ENCODE measurements around the gene ZNF581.

Gene ZNF581

GRCh38 chr19:55653651-55654322 is 10.3 kb downstream of the ZNF581 start:
- H3K4me3 ChIP-seq (replicated peaks; ENCODE audit: low read depth, low read length) = peak overlapping the region; percentile 75
- peak; percentile 96 for DNase-seq (ENCODE audit: extremely low read depth, low read depth)
- TF ChIP-seq, protein P1, sequence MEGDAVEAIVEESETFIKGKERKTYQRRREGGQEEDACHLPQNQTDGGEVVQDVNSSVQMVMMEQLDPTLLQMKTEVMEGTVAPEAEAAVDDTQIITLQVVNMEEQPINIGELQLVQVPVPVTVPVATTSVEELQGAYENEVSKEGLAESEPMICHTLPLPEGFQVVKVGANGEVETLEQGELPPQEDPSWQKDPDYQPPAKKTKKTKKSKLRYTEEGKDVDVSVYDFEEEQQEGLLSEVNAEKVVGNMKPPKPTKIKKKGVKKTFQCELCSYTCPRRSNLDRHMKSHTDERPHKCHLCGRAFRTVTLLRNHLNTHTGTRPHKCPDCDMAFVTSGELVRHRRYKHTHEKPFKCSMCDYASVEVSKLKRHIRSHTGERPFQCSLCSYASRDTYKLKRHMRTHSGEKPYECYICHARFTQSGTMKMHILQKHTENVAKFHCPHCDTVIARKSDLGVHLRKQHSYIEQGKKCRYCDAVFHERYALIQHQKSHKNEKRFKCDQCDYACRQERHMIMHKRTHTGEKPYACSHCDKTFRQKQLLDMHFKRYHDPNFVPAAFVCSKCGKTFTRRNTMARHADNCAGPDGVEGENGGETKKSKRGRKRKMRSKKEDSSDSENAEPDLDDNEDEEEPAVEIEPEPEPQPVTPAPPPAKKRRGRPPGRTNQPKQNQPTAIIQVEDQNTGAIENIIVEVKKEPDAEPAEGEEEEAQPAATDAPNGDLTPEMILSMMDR (IDR thresholded peaks at IDR 0.05; ENCODE audit: low read depth, low read length, missing control alignments) = peak; percentile 100

DNA sequence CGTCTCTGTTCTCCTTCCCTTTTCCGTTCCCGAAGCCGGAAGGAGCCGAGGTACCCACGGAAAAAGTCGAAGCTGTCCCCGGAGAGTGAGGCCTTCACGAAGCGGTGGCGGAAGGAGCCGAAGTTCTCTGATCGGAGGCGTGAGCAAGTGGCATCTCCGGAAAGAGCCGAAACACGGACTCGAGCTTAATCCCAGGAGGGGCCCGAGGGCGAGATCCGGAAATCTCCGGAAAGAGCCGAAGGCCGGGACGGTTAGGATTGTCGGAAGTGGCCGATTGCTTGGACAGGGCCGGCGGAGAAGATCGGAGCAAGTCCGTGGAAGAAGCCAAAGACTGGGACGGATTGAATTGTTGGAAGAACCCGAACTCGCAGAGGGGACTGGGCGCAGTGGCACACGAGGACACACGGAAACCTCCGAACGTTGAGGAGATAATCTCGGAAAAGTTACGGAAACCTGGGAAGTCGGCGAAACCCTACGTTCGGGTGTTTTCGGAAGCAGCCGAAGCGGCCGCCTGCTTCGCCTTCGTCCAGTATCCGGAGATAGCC is 10.9 kb downstream of the ZNF581 start:
- peak overlapping the region; percentile 75 for H3K4me3 ChIP-seq (replicated peaks; ENCODE audit: low read depth, low read length)
- peak; percentile 99 for DNase-seq (ENCODE audit: extremely low read depth, low read depth)
- TF ChIP-seq, protein P1 (IDR thresholded peaks at IDR 0.05; ENCODE audit: low read depth, low read length, missing control alignments) = no peak

DNA sequence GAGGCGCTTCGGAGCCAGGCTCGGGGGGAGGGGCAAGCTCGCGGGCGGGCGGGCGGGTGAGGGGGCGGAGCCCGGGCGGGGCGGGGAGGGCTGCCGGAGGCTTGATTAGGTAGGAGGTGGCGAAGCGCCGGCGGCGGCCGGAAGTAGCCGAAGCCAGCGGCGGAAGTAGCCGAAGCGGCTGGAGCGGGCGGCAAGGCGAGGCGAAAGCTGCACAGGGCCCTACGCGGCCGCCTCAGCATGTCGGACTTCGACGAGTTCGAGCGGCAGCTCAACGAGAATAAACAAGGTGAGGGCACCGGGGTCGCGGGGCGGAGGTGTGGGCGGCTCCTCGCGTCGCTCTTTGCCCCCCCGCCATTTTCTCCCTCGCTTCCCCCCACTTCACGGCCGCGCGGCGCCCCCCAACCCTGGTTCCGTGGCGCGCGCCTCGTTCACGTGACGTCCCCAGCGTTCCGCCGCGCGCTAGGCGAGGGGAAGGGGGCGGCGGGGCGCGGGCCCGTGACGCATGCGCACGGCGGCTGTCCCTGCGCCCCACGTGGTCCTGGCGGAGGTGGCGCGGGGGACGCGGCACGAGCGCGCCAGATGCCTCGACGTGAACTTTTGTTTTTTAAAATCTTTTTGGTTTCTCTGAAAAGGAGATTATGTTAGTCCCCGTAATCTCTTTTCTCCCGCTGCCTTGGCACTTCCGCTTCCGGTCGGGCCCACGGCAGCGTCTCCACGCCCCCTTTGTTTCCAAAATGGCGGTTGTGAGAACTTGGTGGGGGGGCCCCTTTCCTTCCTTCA is 11.6 kb downstream of the ZNF581 start, which contains the start of gene U2AF2:
U2AF2 (plus strand) TSS at position 168 of the 780 bp plus-strand sequence; CDS start at position 238, 70 bp downstream.
- H3K4me3 ChIP-seq (replicated peaks; ENCODE audit: low read depth, low read length) = peak within 1 kb of the TSS; percentile 75
- no peak for DNase-seq (ENCODE audit: extremely low read depth, low read depth)
- TF ChIP-seq, protein P1 (IDR thresholded peaks at IDR 0.05; ENCODE audit: low read depth, low read length, missing control alignments) = no peak

DNA sequence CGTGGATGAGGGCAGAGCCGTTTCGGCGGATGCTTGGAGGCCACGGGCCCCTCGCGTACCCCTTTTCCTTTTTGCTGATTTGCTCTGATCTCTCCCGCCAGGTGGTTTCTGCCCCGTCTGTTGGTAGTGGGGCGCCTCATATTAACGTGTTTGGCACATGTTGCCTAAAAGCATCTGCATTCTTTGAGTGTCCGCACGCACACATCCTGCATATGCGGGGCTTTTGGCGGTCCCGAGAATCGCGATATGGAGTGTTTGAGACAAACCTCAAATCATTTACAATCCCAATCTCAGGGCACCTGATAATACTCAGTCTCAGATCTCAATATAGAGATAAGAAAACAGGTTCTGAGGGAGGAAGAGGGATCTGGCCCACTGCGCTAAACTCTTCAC is 12.2 kb downstream of the ZNF581 start:
- peak overlapping the region; percentile 75 for H3K4me3 ChIP-seq (replicated peaks; ENCODE audit: low read depth, low read length)
- TF ChIP-seq, protein P1 (IDR thresholded peaks at IDR 0.05; ENCODE audit: low read depth, low read length, missing control alignments) = no peak
- no peak for DNase-seq (ENCODE audit: extremely low read depth, low read depth)

DNA sequence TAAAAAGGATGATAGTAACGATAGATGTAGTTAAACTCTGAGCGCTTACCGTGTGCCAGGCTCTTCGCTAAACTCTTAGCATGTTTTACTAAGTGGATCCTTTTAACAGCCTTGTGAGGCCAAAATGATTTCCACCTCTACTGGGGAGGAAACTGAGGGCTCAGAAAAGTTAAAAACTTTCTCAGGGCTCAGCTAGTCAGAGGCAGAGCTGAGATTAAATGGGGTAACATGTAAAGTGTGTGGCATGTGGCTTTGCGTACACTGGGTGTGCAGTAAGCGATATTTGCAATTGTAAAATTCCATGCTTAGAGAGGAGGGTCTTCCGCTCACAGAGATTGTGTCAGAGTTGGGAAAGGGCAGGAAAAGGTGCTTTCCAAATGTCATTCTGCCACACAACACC is 13.1 kb downstream of the ZNF581 start:
- TF ChIP-seq, protein P1 (IDR thresholded peaks at IDR 0.05; ENCODE audit: low read depth, low read length, missing control alignments) = no peak
- peak overlapping the region; percentile 75 for H3K4me3 ChIP-seq (replicated peaks; ENCODE audit: low read depth, low read length)
- no peak for DNase-seq (ENCODE audit: extremely low read depth, low read depth)

GRCh38 chr19:55656988-55657747 is 13.7 kb downstream of the ZNF581 start:
- TF ChIP-seq, protein P1 (IDR thresholded peaks at IDR 0.05; ENCODE audit: low read depth, low read length, missing control alignments) = no peak
- no peak for DNase-seq (ENCODE audit: extremely low read depth, low read depth)
- H3K4me3 ChIP-seq (replicated peaks; ENCODE audit: low read depth, low read length) = peak overlapping the region; percentile 75
